Ishikawa (cell line): ENCODE results near the gene CYYR1.

Experiments
- CEBPB ChIP-seq: IDR thresholded peaks from 2 replicates; pipeline ENCODE4 v1.6.1; 2012
- CREB1 ChIP-seq: IDR thresholded peaks from 2 replicates; pipeline ENCODE4 v1.6.1; 2012; ENCODE audit warnings: low read depth
- EGR1 ChIP-seq: IDR thresholded peaks from 2 replicates; pipeline ENCODE4 v1.6.1; 2012
- EP300 ChIP-seq: IDR thresholded peaks from 2 replicates; pipeline ENCODE4 v1.6.1; 2012; ENCODE audit warnings: borderline replicate concordance
- FOXM1 ChIP-seq: IDR thresholded peaks from 2 replicates; pipeline ENCODE4 v1.6.1; 2012; ENCODE audit warnings: low read depth, borderline replicate concordance
- MAX ChIP-seq: IDR thresholded peaks from 2 replicates; pipeline ENCODE4 v1.6.1; 2012
- NFIC ChIP-seq: IDR thresholded peaks from 2 replicates; pipeline ENCODE4 v1.6.1; 2012
- RAD21 ChIP-seq: IDR thresholded peaks from 2 replicates; pipeline ENCODE4 v1.6.1; 2012; ENCODE audit warnings: low read depth
- REST ChIP-seq: IDR thresholded peaks from 2 replicates; pipeline ENCODE4 v1.6.1; 2012; ENCODE audit warnings: low read depth, mild to moderate bottlenecking
- TAF1 ChIP-seq: IDR thresholded peaks from 2 replicates; pipeline ENCODE4 v1.6.1; 2012; ENCODE audit warnings: low read depth, mild to moderate bottlenecking
- TCF12 ChIP-seq: IDR thresholded peaks from 2 replicates; pipeline ENCODE4 v1.6.1; 2012; ENCODE audit warnings: low read depth
- TEAD4 ChIP-seq: IDR thresholded peaks from 2 replicates; pipeline ENCODE4 v1.6.1; 2012
- USF1 ChIP-seq: IDR thresholded peaks from 2 replicates; pipeline ENCODE4 v1.6.1; 2012
- YY1 ChIP-seq: IDR thresholded peaks from 2 replicates; pipeline ENCODE4 v1.6.1; 2012; ENCODE audit warnings: low read depth
- ZBTB7A ChIP-seq: IDR thresholded peaks from 2 replicates; pipeline ENCODE4 v1.6.1; 2012; ENCODE audit warnings: low read depth

Gene CYYR1

GRCh38 chr21:26572702-26573381, at the start of gene CYYR1:
Gene CYYR1 (minus strand): TSS chr21:26573286. CDS start chr21:26572940, 346 bp downstream.
- no peak for TF ChIP-seq CEBPB
- TF ChIP-seq TCF12: no peak
- no peak for TF ChIP-seq EGR1
- TF ChIP-seq RAD21: no peak
- TF ChIP-seq CREB1: no peak
- no peak for TF ChIP-seq REST
- TF ChIP-seq MAX: no peak
- TF ChIP-seq EP300: no peak
- no peak for TF ChIP-seq TAF1
- TF ChIP-seq TEAD4: no peak
- TF ChIP-seq NFIC: no peak
- TF ChIP-seq USF1: no peak
- no peak for TF ChIP-seq YY1
- no peak for TF ChIP-seq FOXM1
- TF ChIP-seq ZBTB7A: no peak

- no peak for TF ChIP-seq TAF1
- no peak for TF ChIP-seq ZBTB7A
- TF ChIP-seq EP300: no peak
- TF ChIP-seq FOXM1: no peak
- no peak for TF ChIP-seq EGR1
- no peak for TF ChIP-seq CREB1
- TF ChIP-seq TEAD4: no peak
These were observed 44.1 kb upstream of the CYYR1 start for GRCh38 chr21:26617176-26617575.

GRCh38 chr21:26614251-26614650, 41.2 kb upstream of the CYYR1 start:
- TF ChIP-seq USF1: no peak
- TF ChIP-seq MAX: no peak
- no peak for TF ChIP-seq FOXM1
- TF ChIP-seq NFIC: no peak
- no peak for TF ChIP-seq EGR1
- TF ChIP-seq ZBTB7A: no peak
- TF ChIP-seq CEBPB: no peak
- TF ChIP-seq TAF1: no peak
- no peak for TF ChIP-seq CREB1
- TF ChIP-seq REST: no peak

GRCh38 chr21:26599261-26599660, 26.2 kb upstream of the CYYR1 start:
- no peak for TF ChIP-seq USF1
- TF ChIP-seq MAX: no peak
- no peak for TF ChIP-seq NFIC
- no peak for TF ChIP-seq REST
- no peak for TF ChIP-seq EP300
- no peak for TF ChIP-seq TEAD4
- TF ChIP-seq CREB1: no peak
- TF ChIP-seq EGR1: no peak
- no peak for TF ChIP-seq FOXM1
- no peak for TF ChIP-seq CEBPB
- no peak for TF ChIP-seq RAD21
- TF ChIP-seq ZBTB7A: no peak
- TF ChIP-seq YY1: no peak
- TF ChIP-seq TCF12: no peak
